Suprapubic skin (tissue), 4 donors: Measurements from ENCODE around the gene NDUFS1.

Experiments used
- EP300 ChIP-seq: sonication (generic); formaldehyde crosslinking; IDR thresholded peaks from one replicate; pipeline ENCODE4 v1.6.1; 2017; ENCODE audit warnings: antibody characterized with exemption
- POLR2A ChIP-seq, 2 donors: fragments of 450-650 bp; IDR thresholded peaks; one replicate each; pipeline ENCODE4 v1.6.1; 2017; ENCODE audit warnings: antibody characterized with exemption in 2 of 2, mild to moderate bottlenecking in 2 of 2, moderate library complexity in 2 of 2
- POLR2AphosphoS5 ChIP-seq, 3 donors: sonication (generic); formaldehyde crosslinking; IDR thresholded peaks; one replicate each; pipeline ENCODE4 v1.6.1; 2017; ENCODE audit warnings: antibody characterized with exemption in 3 of 3
- TF ChIP-seq, protein P1 (sequence below), 2 donors: fragments of 200-600 bp in 1 of 2; fragments of 450-650 bp in 1 of 2; sonication (generic) in 1 of 2; IDR thresholded peaks; one replicate each; pipeline ENCODE4 v1.5.1; 2016 to 2019; ENCODE audit warnings: antibody characterized with exemption in 2 of 2, mild to moderate bottlenecking in 1 of 2, moderate library complexity in 1 of 2

GRCh38 chr2:206145665-206146064 lies 13.6 kb downstream of the NDUFS1 start:
- TF ChIP-seq POLR2A (IDR thresholded peaks at IDR 0.05): no peak
- TF ChIP-seq, protein P1, sequence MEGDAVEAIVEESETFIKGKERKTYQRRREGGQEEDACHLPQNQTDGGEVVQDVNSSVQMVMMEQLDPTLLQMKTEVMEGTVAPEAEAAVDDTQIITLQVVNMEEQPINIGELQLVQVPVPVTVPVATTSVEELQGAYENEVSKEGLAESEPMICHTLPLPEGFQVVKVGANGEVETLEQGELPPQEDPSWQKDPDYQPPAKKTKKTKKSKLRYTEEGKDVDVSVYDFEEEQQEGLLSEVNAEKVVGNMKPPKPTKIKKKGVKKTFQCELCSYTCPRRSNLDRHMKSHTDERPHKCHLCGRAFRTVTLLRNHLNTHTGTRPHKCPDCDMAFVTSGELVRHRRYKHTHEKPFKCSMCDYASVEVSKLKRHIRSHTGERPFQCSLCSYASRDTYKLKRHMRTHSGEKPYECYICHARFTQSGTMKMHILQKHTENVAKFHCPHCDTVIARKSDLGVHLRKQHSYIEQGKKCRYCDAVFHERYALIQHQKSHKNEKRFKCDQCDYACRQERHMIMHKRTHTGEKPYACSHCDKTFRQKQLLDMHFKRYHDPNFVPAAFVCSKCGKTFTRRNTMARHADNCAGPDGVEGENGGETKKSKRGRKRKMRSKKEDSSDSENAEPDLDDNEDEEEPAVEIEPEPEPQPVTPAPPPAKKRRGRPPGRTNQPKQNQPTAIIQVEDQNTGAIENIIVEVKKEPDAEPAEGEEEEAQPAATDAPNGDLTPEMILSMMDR (IDR thresholded peaks at IDR 0.05): no peak
- no peak for TF ChIP-seq EP300
- no peak for TF ChIP-seq POLR2AphosphoS5 (IDR thresholded peaks at IDR 0.05)
